ENCODE data around the gene MED29.
A peak's percentile ranks its signal among the peaks of the same experiment; 100 is the strongest.

The MED29 gene

DNA sequence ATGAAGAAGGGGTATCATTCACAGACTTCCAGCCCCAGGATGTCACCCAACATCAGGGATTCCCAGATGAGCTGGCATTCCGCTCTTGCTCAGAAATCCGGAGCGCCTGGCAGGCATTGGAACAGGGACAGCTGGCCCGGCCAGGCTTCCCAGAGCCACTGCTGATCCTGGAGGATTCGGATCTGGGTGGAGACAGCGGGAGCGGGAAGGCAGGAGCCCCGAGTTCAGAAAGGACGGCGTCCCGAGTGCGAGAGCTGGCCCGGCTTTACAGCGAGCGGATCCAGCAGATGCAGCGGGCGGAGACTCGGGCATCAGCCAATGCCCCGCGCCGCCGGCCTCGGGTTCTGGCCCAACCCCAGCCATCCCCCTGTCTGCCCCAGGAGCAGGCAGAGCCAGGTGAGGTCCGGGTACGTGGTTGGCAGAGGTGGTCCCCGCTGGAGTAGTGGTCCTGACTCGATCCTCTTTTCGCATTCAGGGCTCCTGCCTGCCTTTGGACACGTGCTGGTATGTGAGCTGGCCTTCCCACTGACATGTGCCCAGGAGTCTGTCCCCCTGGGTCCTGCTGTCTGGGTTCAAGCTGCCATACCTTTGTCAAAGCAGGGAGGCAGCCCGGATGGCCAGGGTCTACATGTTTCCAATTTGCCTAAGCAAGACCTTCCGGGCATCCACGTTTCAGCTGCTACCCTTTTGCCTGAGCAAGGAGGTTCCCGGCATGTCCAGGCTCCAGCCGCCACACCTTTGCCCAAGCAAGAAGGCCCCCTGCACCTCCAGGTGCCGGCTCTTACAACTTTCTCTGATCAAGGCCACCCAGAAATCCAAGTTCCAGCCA lies 32.3 kb downstream of the MED29 start:
- 93 to 96% methylated on average over 28 to 35 of the region's 35 CpGs for WGBS, 2 experiments (ENCODE audit: insufficient coverage in 2 of 2)
- Histone ChIP-seq H3K9me3 (ENCODE audit: control insufficient read depth, low read length) (no peaks in the 10 kb centered on the region), H3K4me1 (ENCODE audit: control insufficient read depth, insufficient read depth, low read length, poor library complexity, severe bottlenecking) (peaks cover 10% of the 10 kb centered on the region), H3K27ac (ENCODE audit: low read depth, low read length, severe bottlenecking) (peak overlapping the region; percentile 49), H3K36me3 (ENCODE audit: control insufficient read depth, insufficient read depth, low read length) (peaks cover 79% of the 10 kb centered on the region), H3K4me3 (ENCODE audit: extremely low read depth, insufficient read depth, low read length, poor library complexity, severe bottlenecking) (no peak overlapping the region)

DNA sequence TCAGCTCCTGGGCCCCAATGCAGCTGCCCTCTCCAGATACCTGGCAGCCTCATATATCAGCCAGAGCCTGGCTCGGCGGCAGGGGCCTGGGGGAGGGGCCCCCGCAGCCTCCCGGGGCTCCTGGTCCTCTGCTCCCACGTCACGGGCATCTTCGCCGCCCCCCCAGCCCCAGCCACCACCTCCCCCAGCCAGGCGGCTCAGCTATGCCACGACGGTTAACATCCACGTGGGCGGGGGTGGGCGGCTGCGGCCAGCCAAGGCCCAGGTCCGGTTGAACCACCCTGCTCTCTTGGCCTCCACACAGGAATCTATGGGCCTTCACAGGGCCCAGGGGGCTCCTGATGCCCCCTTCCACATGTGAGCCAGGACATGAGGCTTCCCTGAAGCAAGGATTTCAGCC lies 33.8 kb downstream of the MED29 start:
- WGBS, 2 experiments (ENCODE audit: insufficient coverage in 2 of 2) = 92 to 94% methylated on average over 7 to 16 of the region's 16 CpGs
- Histone ChIP-seq H3K4me3 (ENCODE audit: extremely low read depth, insufficient read depth, low read length, poor library complexity, severe bottlenecking) (no peak overlapping the region), H3K36me3 (ENCODE audit: control insufficient read depth, insufficient read depth, low read length) (peaks cover 66% of the 10 kb centered on the region)

DNA sequence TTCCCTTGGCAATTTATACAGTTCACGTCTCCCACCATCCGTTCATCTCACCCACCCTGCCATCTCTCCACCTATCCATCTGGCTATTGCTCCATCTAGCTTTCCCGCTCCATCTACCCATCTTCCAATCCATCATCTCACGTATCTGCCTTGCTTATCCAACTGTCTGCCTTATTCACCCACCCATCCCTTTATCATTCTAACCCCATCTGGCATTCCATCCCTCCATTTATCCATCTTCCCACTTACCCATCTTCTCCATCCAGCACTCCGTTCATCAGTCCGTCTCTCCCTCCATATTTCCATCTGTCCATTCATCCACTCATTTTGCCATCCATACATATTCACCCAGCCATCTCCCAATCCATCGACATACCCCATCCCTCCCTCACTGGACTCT lies 34.6 kb downstream of the MED29 start:
- WGBS, 2 experiments (ENCODE audit: insufficient coverage in 2 of 2) = 93 to 96% methylated on average over 7 of the region's 7 CpGs
- Histone ChIP-seq H3K36me3 (ENCODE audit: control insufficient read depth, insufficient read depth, low read length) (peaks cover 58% of the 10 kb centered on the region), H3K27ac (ENCODE audit: low read depth, low read length, severe bottlenecking) (no peak overlapping the region), H3K4me3 (ENCODE audit: extremely low read depth, insufficient read depth, low read length, poor library complexity, severe bottlenecking) (no peak overlapping the region), H3K9me3 (ENCODE audit: control insufficient read depth, low read length) (no peaks in the 10 kb centered on the region), H3K4me1 (ENCODE audit: control insufficient read depth, insufficient read depth, low read length, poor library complexity, severe bottlenecking) (peaks cover 23% of the 10 kb centered on the region)

More for the DNA sequence above, 33.8 kb downstream of the MED29 start:
- peaks cover 17% of the 10 kb centered on the region for H3K4me1 ChIP-seq (ENCODE audit: control insufficient read depth, insufficient read depth, low read length, poor library complexity, severe bottlenecking)
- no peaks in the 10 kb centered on the region for H3K9me3 ChIP-seq (ENCODE audit: control insufficient read depth, low read length)
- H3K27ac ChIP-seq (ENCODE audit: low read depth, low read length, severe bottlenecking) = no peak overlapping the region

DNA sequence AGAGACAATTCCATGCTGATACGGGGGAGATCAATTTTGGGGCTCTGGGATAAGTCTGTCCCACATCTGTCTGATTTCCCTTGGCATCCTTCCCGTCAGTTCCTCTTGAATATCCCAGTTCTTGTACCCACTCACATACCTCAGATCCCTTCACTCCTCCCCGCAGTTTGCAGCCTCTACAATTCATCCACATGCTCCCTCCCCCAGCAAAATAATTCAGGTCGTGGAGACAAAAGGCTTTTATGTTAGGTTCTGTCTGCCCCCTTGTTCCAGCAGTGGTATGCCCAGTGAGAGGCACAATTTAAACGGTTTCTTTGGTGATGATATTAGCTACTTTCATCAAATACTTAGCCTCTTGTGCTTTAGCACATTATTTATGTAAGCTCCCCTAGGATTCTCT lies 35.0 kb downstream of the MED29 start:
- Histone ChIP-seq H3K4me1 (ENCODE audit: control insufficient read depth, insufficient read depth, low read length, poor library complexity, severe bottlenecking) (peaks cover 27% of the 10 kb centered on the region), H3K36me3 (ENCODE audit: control insufficient read depth, insufficient read depth, low read length) (peaks cover 56% of the 10 kb centered on the region), H3K27ac (ENCODE audit: low read depth, low read length, severe bottlenecking) (peak overlapping the region; percentile 16), H3K4me3 (ENCODE audit: extremely low read depth, insufficient read depth, low read length, poor library complexity, severe bottlenecking) (no peak overlapping the region), H3K9me3 (ENCODE audit: control insufficient read depth, low read length) (no peaks in the 10 kb centered on the region)
- 65 to 78% methylated on average over 3 to 4 of the region's 5 CpGs for WGBS, 2 experiments (ENCODE audit: insufficient coverage in 2 of 2)

DNA sequence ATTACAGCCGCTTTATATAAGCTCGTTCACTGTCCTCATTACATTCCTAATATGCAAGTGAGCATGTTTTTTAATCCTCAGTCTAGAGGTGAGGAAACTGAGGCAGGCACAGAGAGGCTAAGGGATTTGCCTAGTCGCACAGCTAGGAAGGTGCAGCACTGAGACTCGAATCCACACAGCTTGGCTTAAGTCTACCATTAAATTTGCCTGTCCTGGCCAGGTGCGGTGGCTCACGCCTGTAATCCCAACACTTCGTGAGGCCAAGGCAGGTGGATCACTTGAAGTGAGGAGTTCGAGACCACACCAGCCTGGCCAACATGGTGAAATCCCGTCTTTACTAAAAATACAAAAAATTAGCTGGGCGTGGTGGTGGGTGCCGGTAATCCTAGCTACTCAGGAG lies 36.5 kb downstream of the MED29 start:
- WGBS, 2 experiments (ENCODE audit: insufficient coverage in 2 of 2) = 92 to 93% methylated on average over 10 to 11 of the region's 11 CpGs
- H3K27ac ChIP-seq (ENCODE audit: low read depth, low read length, severe bottlenecking) = peak overlapping the region; percentile 95
- no peaks in the 10 kb centered on the region for H3K9me3 ChIP-seq (ENCODE audit: control insufficient read depth, low read length)
- H3K4me3 ChIP-seq (ENCODE audit: extremely low read depth, insufficient read depth, low read length, poor library complexity, severe bottlenecking) = no peak overlapping the region
- H3K4me1 ChIP-seq (ENCODE audit: control insufficient read depth, insufficient read depth, low read length, poor library complexity, severe bottlenecking) = peaks cover 29% of the 10 kb centered on the region
- peaks cover 47% of the 10 kb centered on the region for H3K36me3 ChIP-seq (ENCODE audit: control insufficient read depth, insufficient read depth, low read length)

DNA sequence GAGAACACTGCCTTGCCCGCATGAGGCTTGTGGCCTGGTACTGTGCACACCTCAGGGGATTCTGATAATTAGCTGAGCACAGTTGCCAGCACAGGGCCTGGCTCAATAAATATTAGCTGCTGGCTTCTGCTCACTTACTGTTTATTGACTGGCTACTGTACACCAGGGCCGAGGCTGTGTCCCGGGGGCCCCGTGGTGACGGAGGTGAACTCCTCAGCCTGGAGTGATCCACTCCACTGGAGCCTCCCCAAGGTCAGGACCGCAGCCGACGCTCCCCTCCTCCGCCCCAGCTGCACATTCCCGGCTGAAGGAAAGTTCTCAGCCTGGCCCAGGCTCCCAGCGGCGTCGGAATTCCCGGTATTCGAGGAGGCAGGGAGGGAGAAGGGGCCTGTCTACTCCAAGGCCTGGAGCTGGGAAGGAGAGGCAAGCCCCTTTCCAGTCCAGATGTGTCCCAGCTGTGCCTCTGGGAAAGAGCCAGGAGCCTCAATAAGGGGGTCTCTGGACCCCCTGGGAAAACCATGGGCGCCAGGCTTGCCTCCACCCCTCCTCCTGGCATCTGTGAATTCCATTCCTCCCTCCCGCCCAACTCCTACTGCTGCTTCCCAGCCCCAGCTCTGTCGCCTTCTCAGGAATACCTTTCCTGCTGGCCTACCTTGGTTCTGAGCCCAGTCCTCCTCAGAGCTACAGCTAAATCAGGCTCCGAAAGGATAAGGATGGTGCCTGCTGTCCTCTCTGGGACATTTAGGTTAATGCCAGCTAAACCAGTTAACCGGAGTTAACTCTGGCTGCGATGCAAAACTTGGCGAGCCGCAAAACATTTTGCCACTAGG lies 37.3 kb downstream of the MED29 start:
- H3K36me3 ChIP-seq (ENCODE audit: control insufficient read depth, insufficient read depth, low read length) = peaks cover 47% of the 10 kb centered on the region
- H3K4me1 ChIP-seq (ENCODE audit: control insufficient read depth, insufficient read depth, low read length, poor library complexity, severe bottlenecking) = peaks cover 29% of the 10 kb centered on the region
- H3K27ac ChIP-seq (ENCODE audit: low read depth, low read length, severe bottlenecking) = peak overlapping the region; percentile 95
- no peaks in the 10 kb centered on the region for H3K9me3 ChIP-seq (ENCODE audit: control insufficient read depth, low read length)
- no peak overlapping the region for H3K4me3 ChIP-seq (ENCODE audit: extremely low read depth, insufficient read depth, low read length, poor library complexity, severe bottlenecking)
- 24 to 34% methylated on average over 15 to 23 of the region's 23 CpGs for WGBS, 2 experiments (ENCODE audit: insufficient coverage in 2 of 2)

DNA sequence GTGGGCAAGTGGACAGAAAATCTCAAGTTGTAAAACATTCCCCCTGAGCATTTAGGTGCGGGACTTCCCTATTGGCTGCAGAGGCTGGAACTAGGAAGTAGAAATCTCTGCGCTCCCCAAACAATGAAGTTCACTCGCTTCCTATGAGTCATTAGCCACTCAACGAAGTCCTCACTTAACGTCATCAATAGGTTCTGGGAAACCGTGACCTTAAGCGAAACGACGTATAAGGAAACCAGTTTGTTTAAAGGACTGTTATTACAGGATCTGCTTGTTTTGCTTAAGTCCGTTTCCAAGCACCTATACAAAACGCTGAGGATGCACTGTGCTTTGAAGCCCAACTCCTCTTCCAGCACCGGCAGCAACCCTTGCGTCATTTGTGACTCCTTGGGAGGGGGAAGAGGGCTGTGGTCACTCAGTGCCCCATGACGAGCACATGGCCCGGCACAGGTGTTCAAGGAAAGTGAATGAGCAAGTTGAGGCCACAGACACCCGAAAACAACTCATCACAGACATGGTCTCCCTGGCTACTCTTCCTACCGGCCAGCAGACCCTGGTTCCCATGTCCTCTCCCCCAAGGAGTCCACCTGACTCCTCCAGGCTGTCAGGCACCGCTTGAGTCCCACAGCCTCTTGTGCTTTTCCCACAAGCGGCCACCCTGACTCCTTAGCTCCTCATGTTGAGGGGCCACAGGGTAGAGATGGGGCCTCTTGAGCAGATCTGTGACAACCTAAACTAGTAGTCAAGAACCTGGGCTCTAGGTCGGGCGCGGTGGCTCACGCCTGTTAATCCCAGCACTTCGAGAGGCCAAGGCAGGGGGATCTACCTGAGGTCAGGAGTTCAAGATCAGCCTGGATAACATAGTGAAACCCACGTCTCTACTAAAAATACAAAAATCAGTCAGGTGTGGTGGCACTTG lies 39.8 kb downstream of the MED29 start:
- 83 to 87% methylated on average over 15 to 21 of the region's 25 CpGs for WGBS, 2 experiments (ENCODE audit: insufficient coverage in 2 of 2)
- H3K27ac ChIP-seq (ENCODE audit: low read depth, low read length, severe bottlenecking) = peak overlapping the region; percentile 87
- no peak overlapping the region for H3K4me3 ChIP-seq (ENCODE audit: extremely low read depth, insufficient read depth, low read length, poor library complexity, severe bottlenecking)
- H3K4me1 ChIP-seq (ENCODE audit: control insufficient read depth, insufficient read depth, low read length, poor library complexity, severe bottlenecking) = peaks cover 33% of the 10 kb centered on the region
- peaks cover 39% of the 10 kb centered on the region for H3K36me3 ChIP-seq (ENCODE audit: control insufficient read depth, insufficient read depth, low read length)
- H3K9me3 ChIP-seq (ENCODE audit: control insufficient read depth, low read length) = no peaks in the 10 kb centered on the region

DNA sequence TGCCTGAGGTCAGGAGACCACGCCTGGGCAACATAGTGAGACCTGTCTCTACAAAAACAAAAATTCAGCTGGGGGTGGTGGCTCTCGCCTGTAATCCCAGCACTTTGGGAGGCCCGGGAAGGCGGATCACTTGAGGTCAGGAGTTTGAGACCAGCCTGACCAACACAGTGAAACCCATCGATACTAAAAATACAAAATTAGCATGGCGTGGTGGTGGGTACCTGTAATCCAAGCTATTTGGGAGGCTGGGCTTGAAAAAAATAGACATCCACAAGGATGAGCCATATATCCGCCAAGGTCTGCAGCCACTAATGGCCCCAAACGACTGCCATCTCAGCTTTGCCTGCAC lies 41.5 kb downstream of the MED29 start:
- Histone ChIP-seq H3K4me1 (ENCODE audit: control insufficient read depth, insufficient read depth, low read length, poor library complexity, severe bottlenecking) (peaks cover 38% of the 10 kb centered on the region), H3K9me3 (ENCODE audit: control insufficient read depth, low read length) (no peaks in the 10 kb centered on the region), H3K27ac (ENCODE audit: low read depth, low read length, severe bottlenecking) (no peak overlapping the region), H3K36me3 (ENCODE audit: control insufficient read depth, insufficient read depth, low read length) (peaks cover 33% of the 10 kb centered on the region), H3K4me3 (ENCODE audit: extremely low read depth, insufficient read depth, low read length, poor library complexity, severe bottlenecking) (no peak overlapping the region)
- WGBS, 2 experiments (ENCODE audit: insufficient coverage in 2 of 2) = 94 to 95% methylated on average over 7 of the region's 8 CpGs

DNA sequence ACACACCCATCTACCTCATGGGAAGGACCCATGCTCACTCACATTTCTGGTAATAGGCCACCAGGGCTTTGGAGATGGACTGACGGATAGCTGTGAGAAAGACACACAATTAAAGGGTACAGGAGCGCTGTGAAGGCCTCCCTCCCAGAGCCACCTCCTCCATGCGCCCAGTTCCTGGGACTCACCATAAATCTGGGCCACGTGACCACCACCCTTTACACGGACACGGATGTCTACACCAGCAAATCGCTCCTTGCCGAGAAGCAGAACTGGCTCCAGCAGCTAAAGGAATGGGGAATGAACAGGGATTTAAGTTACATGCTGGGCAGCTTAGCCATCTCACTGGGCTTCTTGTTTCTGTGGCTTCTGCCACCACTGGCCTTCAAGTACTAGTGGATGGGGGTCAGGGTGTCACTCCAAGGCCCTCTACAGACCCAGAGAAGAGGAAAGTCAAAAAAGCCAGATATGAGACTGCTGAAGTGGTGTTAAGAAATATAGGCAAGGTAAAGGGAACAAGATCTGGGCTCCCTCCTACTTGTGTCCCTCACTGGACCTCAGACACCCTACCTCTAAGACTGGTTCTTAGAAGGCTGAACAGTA lies 42.4 kb downstream of the MED29 start:
- peak overlapping the region; percentile 49 for H3K27ac ChIP-seq (ENCODE audit: low read depth, low read length, severe bottlenecking)
- no peak overlapping the region for H3K4me3 ChIP-seq (ENCODE audit: extremely low read depth, insufficient read depth, low read length, poor library complexity, severe bottlenecking)
- peaks cover 30% of the 10 kb centered on the region for H3K4me1 ChIP-seq (ENCODE audit: control insufficient read depth, insufficient read depth, low read length, poor library complexity, severe bottlenecking)
- H3K36me3 ChIP-seq (ENCODE audit: control insufficient read depth, insufficient read depth, low read length) = peaks cover 33% of the 10 kb centered on the region
- WGBS, 2 experiments (ENCODE audit: insufficient coverage in 2 of 2) = 92 to 98% methylated on average over 6 to 7 of the region's 8 CpGs
- no peaks in the 10 kb centered on the region for H3K9me3 ChIP-seq (ENCODE audit: control insufficient read depth, low read length)
